Measurements from ENCODE around the gene ZNF473.
"Not testable (repeated sequence)": the region's sequence is repeated elsewhere in the genome, so short reads cannot be mapped to it uniquely, and the experiment has no call there.

Gene ZNF473

GRCh38 chr19:50047671-50048070 is 21.9 kb downstream of the ZNF473 start:
- in situ Hi-C loops (cut with MboI; ENCODE audit: low sequenced_read_pairs): no loop called here

- in situ Hi-C loops (cut with MboI; ENCODE audit: low sequenced_read_pairs): no loop called here
These were observed 24.8 kb downstream of the ZNF473 start for GRCh38 chr19:50050406-50051227.

GRCh38 chr19:50051228-50051895 is 25.6 kb downstream of the ZNF473 start:
- in situ Hi-C loops (cut with MboI; ENCODE audit: low sequenced_read_pairs): not testable (repeated sequence)

GRCh38 chr19:50051964-50052363 is 26.2 kb downstream of the ZNF473 start:
- in situ Hi-C loops (cut with MboI; ENCODE audit: low sequenced_read_pairs): no loop called here

GRCh38 chr19:50053119-50053518 is 27.3 kb downstream of the ZNF473 start:
- in situ Hi-C loops (cut with MboI; ENCODE audit: low sequenced_read_pairs): no loop called here

GRCh38 chr19:50058425-50058824 is 32.6 kb downstream of the ZNF473 start:
- in situ Hi-C loops (cut with MboI; ENCODE audit: low sequenced_read_pairs): no loop called here

GRCh38 chr19:50059045-50059444 is 33.2 kb downstream of the ZNF473 start:
- in situ Hi-C loops (cut with MboI; ENCODE audit: low sequenced_read_pairs): no loop called here

GRCh38 chr19:50060107-50060506 is 34.3 kb downstream of the ZNF473 start:
- in situ Hi-C loops (cut with MboI; ENCODE audit: low sequenced_read_pairs): no loop called here

GRCh38 chr19:50061650-50062049 is 35.8 kb downstream of the ZNF473 start:
- in situ Hi-C loops (cut with MboI; ENCODE audit: low sequenced_read_pairs): no loop called here

GRCh38 chr19:50065938-50066337 is 40.1 kb downstream of the ZNF473 start:
- in situ Hi-C loops (cut with MboI; ENCODE audit: low sequenced_read_pairs): no loop called here

GRCh38 chr19:50067575-50067974 is 41.8 kb downstream of the ZNF473 start:
- in situ Hi-C loops (cut with MboI; ENCODE audit: low sequenced_read_pairs): no loop called here

- in situ Hi-C loops (cut with MboI; ENCODE audit: low sequenced_read_pairs): not testable (repeated sequence)
These were observed 42.6 kb downstream of the ZNF473 start for GRCh38 chr19:50068382-50068781.

GRCh38 chr19:50075076-50075475 is 49.3 kb downstream of the ZNF473 start:
- in situ Hi-C loops (cut with MboI; ENCODE audit: low sequenced_read_pairs): not testable (repeated sequence)

GRCh38 chr19:50075644-50076372 is 50.0 kb downstream of the ZNF473 start:
- in situ Hi-C loops (cut with MboI; ENCODE audit: low sequenced_read_pairs): not testable (repeated sequence)

GRCh38 chr19:50076581-50077355 is 51.0 kb downstream of the ZNF473 start:
- in situ Hi-C loops (cut with MboI; ENCODE audit: low sequenced_read_pairs): not testable (repeated sequence)

GRCh38 chr19:50079014-50079413 is 53.2 kb downstream of the ZNF473 start:
- in situ Hi-C loops (cut with MboI; ENCODE audit: low sequenced_read_pairs): not testable (repeated sequence)

- in situ Hi-C loops (cut with MboI; ENCODE audit: low sequenced_read_pairs): not testable (repeated sequence)
These were observed 58.6 kb downstream of the ZNF473 start for GRCh38 chr19:50084440-50084839.

- in situ Hi-C loops (cut with MboI; ENCODE audit: low sequenced_read_pairs): not testable (repeated sequence)
These were observed 61.3 kb downstream of the ZNF473 start for GRCh38 chr19:50087153-50087552.

GRCh38 chr19:50090706-50091105 is 64.9 kb downstream of the ZNF473 start:
- in situ Hi-C loops (cut with MboI; ENCODE audit: low sequenced_read_pairs): not testable (repeated sequence)

GRCh38 chr19:50091786-50092185 is 66.0 kb downstream of the ZNF473 start:
- in situ Hi-C loops (cut with MboI; ENCODE audit: low sequenced_read_pairs): not testable (repeated sequence)

- in situ Hi-C loops (cut with MboI; ENCODE audit: low sequenced_read_pairs): not testable (repeated sequence)
These were observed 66.8 kb downstream of the ZNF473 start for GRCh38 chr19:50092597-50092996.
